Stimulated activated CD8-positive, alpha-beta memory T cell treated with anti-CD3 and anti-CD28 coated beads, Interleukin-12 subunit alpha, Interleukin-12 subunit beta, amount 100 ng/mL, for 1 hour (primary cell): ENCODE results near the gene PPARD.
"Not testable (repeated sequence)": the region's sequence is repeated elsewhere in the genome, so short reads cannot be mapped to it uniquely, and the experiment has no call there.

Experiments
- DNase-seq: peaks from one replicate; pipeline ENCODE4 v3.0.0-alpha.2; 2020; ENCODE audit warnings: low read depth

Gene PPARD

GRCh38 chr6:35342258-35343091 lies at the start of gene PPARD:
Gene PPARD (plus strand): TSS chr6:35342558. CDS start chr6:35411088, 68,530 bp downstream.
- DNase-seq = peak; percentile 96

GRCh38 chr6:35293681-35294080 lies 48.7 kb upstream of the PPARD start:
- DNase-seq = no peak

DNA sequence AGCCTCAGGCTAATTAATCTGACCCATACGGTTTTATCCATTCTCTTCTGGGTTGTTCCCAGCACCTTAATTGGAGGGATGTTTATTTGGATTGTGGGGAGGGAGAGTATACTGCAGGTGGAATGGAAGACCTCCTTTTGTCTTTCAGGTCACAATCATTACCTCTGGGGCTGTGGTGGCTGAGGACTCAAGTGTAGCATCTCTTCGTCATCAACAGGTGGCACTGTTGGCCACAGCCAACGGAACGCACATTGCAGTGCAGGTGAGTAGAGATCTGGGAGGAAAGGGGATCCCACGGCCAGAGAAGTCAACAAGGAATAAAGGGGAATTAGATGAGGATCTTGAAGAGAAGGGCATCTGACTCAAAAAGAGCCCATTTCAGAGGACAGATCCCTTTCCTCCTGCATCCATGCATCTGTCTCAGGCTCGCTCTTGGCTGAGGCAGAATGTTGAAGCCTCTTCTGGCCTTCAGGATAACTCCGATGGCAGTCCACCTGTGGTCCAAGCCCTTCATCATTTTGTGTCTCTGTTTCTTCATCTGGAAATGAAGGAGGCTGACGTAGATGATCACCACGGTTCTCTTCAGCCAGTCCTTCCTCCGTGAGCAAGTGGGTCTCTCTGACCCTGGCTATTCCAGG lies 47.9 kb upstream of the PPARD start:
- no peak for DNase-seq

- no peak for DNase-seq
Measured at GRCh38 chr6:35295036-35295435, 47.3 kb upstream of the PPARD start.

DNA sequence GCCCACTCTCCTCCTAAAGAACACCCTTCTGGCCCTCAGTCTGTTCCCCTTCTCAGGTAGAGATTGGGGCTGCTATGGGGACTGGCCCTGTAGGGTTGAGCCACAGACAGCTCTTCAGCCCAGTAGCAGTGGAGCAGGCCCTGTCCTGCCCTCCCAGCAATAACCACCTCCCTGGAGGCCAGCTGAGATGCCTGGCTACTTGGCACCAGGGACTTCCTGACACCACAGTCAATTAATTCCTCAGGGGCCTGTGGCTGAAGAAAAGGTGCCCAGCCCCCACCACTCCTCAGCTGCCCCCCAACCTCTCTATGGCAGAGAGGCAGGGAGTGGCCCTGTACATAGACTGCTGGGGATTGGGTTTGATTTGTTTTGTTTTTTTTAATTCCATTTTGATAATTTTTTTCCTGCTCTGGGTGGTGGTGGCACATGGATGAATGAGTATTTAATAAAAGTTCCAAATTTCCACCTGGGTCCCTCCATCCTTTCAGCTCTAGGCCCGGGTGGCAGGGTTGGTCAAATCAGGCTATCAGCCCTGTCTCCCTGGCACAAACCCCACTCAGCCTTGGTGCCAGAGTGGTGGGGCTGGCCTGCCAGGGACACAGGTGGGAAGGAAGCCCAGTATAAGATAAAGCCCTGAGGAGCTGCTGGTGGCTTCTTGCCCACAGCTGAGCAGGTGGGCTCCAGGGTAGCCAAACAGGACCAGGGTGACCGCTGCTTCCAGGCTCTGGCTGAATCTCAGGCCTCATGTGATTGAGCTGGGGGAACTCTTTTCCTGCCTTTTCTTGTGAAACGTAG lies 46.6 kb upstream of the PPARD start:
- DNase-seq = no peak

GRCh38 chr6:35296931-35297600 lies 45.3 kb upstream of the PPARD start:
- no peak for DNase-seq

DNA sequence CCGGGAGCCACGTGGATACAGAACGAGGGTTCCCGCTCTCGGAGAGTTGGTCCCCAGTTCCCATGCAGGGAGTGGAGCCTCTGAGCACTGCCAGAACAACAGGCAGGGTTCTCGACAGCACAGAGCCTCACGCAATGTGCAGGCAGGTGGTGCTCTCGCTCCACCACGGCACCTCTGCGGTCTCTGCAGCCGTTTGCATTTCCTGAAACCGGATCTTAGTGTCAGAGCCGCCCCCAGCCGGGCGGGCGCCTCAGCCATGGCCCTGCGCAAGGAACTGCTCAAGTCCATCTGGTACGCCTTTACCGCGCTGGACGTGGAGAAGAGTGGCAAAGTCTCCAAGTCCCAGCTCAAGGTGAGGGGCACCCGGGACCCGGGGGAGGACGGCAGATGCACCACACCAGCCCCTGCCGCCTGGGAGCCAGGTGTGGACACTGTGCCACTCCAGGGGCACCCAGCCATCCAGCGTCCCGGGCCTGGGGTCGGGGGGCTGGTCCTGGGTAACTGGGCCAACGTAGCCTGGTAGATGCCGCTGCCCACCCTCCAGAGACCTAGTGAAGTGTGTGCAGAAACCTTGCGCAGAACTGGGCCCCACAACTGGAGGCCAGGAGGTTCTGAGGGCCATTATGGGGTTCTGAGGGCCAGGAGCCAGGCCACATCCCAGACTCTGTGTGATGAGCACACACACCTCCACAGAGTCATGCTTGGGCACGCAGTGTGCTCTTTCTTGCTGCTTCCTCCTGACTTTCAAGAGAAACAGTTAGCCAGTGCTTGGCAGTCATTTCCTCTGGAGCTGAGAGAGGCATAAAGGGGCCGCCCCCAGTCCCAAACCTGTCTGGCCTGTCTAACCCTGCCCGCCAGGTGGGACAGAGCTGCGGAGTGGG lies 44.5 kb upstream of the PPARD start, which contains the start of gene DEF6:
DEF6 (plus strand) TSS at position 218 of the 881 bp plus-strand sequence; CDS start at position 257, 39 bp downstream.
- peak; percentile 80 for DNase-seq

GRCh38 chr6:35298625-35299140 lies 43.7 kb upstream of the PPARD start:
- DNase-seq = no peak

GRCh38 chr6:35299674-35300073 lies 42.7 kb upstream of the PPARD start:
- DNase-seq = no peak

DNA sequence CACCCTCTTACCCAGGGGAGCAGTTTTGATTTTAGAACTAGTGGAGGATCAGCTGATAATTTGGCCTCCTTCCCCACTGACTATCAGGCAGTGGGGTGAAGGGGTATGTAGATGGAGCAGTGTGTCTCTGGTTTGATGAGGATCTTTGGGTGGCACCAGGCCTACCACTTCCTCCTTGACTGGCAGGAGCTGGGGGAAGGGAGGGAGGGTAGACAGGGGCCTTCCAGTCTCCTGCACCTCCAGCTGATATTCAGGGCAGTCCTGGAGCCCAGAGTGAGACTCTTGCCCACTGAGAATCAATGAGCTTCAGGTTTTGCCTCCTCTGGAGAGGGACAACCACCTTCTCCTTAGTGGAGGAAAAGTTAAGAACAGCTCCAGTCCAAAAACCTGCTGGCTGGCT lies 41.5 kb upstream of the PPARD start:
- DNase-seq = no peak

- DNase-seq = peak; percentile 78
Measured at GRCh38 chr6:35302604-35303241, 39.6 kb upstream of the PPARD start.

- no peak for DNase-seq
Measured at GRCh38 chr6:35304299-35304698, 38.1 kb upstream of the PPARD start.

DNA sequence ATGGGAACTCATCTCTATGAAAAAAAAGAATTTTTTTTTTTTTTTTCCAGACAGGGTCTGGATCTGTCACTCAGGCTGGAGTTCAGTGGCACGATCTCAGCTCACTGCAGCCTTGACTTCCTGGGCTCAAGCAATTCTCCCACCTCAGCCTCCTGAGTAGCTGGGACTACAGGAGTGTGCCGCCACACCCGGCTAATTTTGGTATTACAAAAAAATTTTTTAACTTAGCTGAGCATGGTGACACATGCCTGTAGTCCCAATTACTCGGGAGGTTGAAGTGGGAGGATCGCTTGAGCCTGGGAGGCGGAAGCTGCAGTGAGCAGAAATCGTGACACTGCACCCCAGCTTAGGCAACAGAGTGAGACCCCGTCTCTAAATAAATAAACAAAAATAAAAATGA lies 37.2 kb upstream of the PPARD start:
- DNase-seq = no peak

DNA sequence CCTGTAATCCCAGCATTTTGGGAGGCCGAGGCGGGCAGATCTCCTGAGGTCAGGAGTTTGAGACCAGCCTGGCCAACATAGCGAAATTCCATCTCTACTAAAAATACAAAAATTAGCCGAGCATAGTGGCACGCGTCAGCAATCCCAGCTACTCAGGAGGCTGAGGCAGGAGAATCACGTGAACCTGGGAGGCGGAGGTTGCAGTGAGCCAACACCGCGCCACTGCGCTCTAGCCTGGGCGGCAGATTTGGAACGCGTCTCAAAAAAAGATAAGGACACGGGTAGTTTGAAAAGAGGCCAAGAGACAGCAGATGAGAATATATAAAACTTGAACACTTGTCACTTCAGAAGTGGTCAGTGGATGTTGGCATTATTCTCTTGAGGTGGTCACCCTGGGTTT lies 35.2 kb upstream of the PPARD start:
- not testable (repeated sequence) for DNase-seq

GRCh38 chr6:35308543-35308942 lies 33.8 kb upstream of the PPARD start:
- DNase-seq = not testable (repeated sequence)

GRCh38 chr6:35309611-35310264 lies 32.6 kb upstream of the PPARD start:
- no peak for DNase-seq

- DNase-seq = no peak
Measured at GRCh38 chr6:35310265-35310831, 32.0 kb upstream of the PPARD start.

DNA sequence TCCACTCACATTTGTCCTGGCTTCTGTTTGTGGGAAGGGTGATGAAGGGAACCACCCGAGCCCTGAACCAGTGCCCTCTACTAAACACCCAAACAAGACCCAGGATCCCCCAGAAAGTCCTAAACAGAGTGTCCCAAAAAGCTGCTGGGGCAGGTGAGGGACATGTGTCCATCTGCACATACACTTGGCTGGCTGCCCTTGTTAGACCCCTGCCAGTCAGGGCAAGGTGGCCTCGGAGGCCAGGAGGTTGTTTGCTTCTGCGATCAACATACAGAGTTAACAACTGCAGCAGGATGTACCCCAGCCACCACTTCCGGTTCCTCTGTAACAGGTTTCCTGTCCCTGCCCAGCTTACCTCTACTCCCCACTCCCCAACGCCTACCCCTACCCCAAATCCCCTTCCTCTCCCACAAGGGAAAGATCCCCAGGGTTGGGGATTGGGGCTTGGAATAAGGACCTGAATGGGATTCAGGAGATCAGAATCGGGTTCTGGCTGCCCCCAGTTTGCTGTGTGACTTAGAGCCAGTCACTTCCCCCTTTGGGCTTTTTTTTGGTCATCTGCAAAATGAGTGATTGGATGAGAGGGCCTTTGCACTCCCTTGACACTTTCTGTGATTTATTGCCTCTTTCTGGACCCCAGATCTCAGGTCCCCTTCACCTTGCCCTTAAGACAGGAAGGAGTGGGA lies 30.8 kb upstream of the PPARD start:
- DNase-seq = peak; percentile 38
